ENCODE results near the gene UNC5A. TPM values are rescaled to one million over a fixed set of nuclear protein-coding genes. Genes with fewer than 3 reads are reported as not detected.

Gene UNC5A
- total and polyA plus RNA-seq, 9 of the 15 experiments (the other 6 are each of a cell fraction or from before 2014, with no cell fraction given) = not detected

GRCh38 chr5:176927562-176927961 lies 117.2 kb downstream of the UNC5A start (continued):
- TF ChIP-seq AFF4 (CRISPR knock-in tag; IDR thresholded peaks at IDR 0.05) (no peak), TEAD4 (IDR thresholded peaks at IDR 0.05; ENCODE audit: low read length) (no peak), TEAD4 (CRISPR knock-in tag; IDR thresholded peaks at IDR 0.05; ENCODE audit: borderline replicate concordance) (no peak), C11orf30 (IDR thresholded peaks at IDR 0.05; ENCODE audit: low read depth) (no peak), ZBTB2 (IDR thresholded peaks at IDR 0.05) (no peak)

- ChIA-PET CTCF (ENCODE audit: low intra/inter-chr PET ratio) (no interaction called here), POLR2A (no interaction called here)
- H3K79me2 ChIP-seq (ENCODE audit: control insufficient read depth, insufficient read depth, low read length) = peaks cover 2% of the 10 kb centered on the region; the same call in 1 of the 3 replicates
- H3K4me2 ChIP-seq (ENCODE audit: insufficient read depth, low read length) = no peak overlapping the region
- no peaks in the 10 kb centered on the region for H3K27me3 ChIP-seq (ENCODE audit: control insufficient read depth in 2 of 2, insufficient read depth in 2 of 2, low read length in 2 of 2)
- in situ Hi-C loops (cut with MboI) = no loop called here
- BruUV-seq (replicated peaks) = no TSS peak
- H2AFZ ChIP-seq (ENCODE audit: low read depth, low read length) = no peak overlapping the region
- no peaks in the 10 kb centered on the region for H3K9me3 ChIP-seq (replicated peaks; ENCODE audit: control insufficient read depth, insufficient read depth, low read depth, low read length)
- FAIRE-seq (no peak), DNase-seq (ENCODE audit: extremely low read depth in 1 of 4, low spot score in 3 of 4) (no peak), ATAC-seq (no peak)
- no peak for TF ChIP-seq RAD51 (IDR thresholded peaks at IDR 0.05; ENCODE audit: borderline replicate concordance, low read depth)
- TF ChIP-seq NFE2L1 (tag; IDR thresholded peaks at IDR 0.05; ENCODE audit: borderline replicate concordance, low read depth) = no peak
- TF ChIP-seq ZFX (CRISPR knock-in tag; IDR thresholded peaks at IDR 0.05) = no peak
- no peak for TF ChIP-seq ZBTB9 (CRISPR knock-in tag; IDR thresholded peaks at IDR 0.05)
- no peak for TF ChIP-seq ZNF347 (CRISPR knock-in tag; IDR thresholded peaks at IDR 0.05; ENCODE audit: low read depth)
- no peaks in the 10 kb centered on the region for H3K9me1 ChIP-seq (ENCODE audit: control insufficient read depth, insufficient read depth, low read length)
- H4K20me1 ChIP-seq (replicated peaks; ENCODE audit: control insufficient read depth, insufficient read depth, low read length) = no peaks in the 10 kb centered on the region; the same call in 1 of the 2 replicates
- no peak overlapping the region for H3K27ac ChIP-seq (ENCODE audit: extremely low read depth, low read depth, low read length)
- H3K4me1 ChIP-seq (replicated peaks in 1 of 2; ENCODE audit: control insufficient read depth in 2 of 2, insufficient read depth in 2 of 2, low read length in 2 of 2) = no peaks in the 10 kb centered on the region
- H3K9ac ChIP-seq (ENCODE audit: insufficient read depth in 1 of 2, low read depth in 2 of 2, low read length in 2 of 2) = no peak overlapping the region
- H3K4me3 ChIP-seq = no peak overlapping the region
- WGBS (ENCODE audit: insufficient coverage, low coverage, missing lambda C conversion rate) = 80% methylated on average over 1 of the region's 1 CpG
- H3K36me3 ChIP-seq (ENCODE audit: control insufficient read depth, insufficient read depth, low read length) = peaks cover 57% of the 10 kb centered on the region
- intact Hi-C loops (cut with micrococcal nuclease) = no loop called here
Observed at GRCh38 chr5:176929654-176930053, 119.3 kb downstream of the UNC5A start.
